Lower leg skin (tissue), 4 donors: ENCODE results near the gene AGPAT4. TPM values are rescaled to one million over a fixed set of nuclear protein-coding genes. Genes with fewer than 3 reads are reported as not detected.
"Not testable (repeated sequence)": the region's sequence is repeated elsewhere in the genome, so short reads cannot be mapped to it uniquely, and the experiment has no call there.

Experiments used
- DNase-seq, 2 donors: peaks; one replicate each; pipeline ENCODE4 v3.0.0-alpha.2; 2019; ENCODE audit warnings: low spot score in 2 of 2
- H3K4me3 ChIP-seq: fragments of 200-600 bp; sonication (generic); 2 replicates; pipeline ENCODE4 v1.5.1; 2017; ENCODE audit warnings: mild to moderate bottlenecking, low read depth; ENCODE audit not compliant: poor library complexity, severe bottlenecking
- CTCF ChIP-seq, 3 donors: fragments of 450-650 bp; IDR thresholded peaks; one replicate each; pipeline ENCODE4 v1.5.1; 2016; ENCODE audit warnings: antibody characterized with exemption in 3 of 3, mild to moderate bottlenecking in 3 of 3, moderate library complexity in 2 of 3
- POLR2A ChIP-seq, 2 donors: fragments of 450-650 bp; IDR thresholded peaks; one replicate each; pipeline ENCODE4 v1.6.1; 2016 to 2017; ENCODE audit warnings: antibody characterized with exemption in 2 of 2, mild to moderate bottlenecking in 1 of 2, moderate library complexity in 1 of 2
- WGBS, 2 donors: methylation state at CpG; one replicate each; pipeline ENCODE4 v1.1.5; 2018; 5-methylcytosine and 5-hydroxymethylcytosine counted together
- intact Hi-C: fragments of 100-400 bp; cut with DNase I; formaldehyde crosslinking; loops from one replicate; pipeline ENCODE4 v1.15.0; 2023; ENCODE audit warnings: low total_unique reads
- total RNA-seq, 4 donors: library from RNA; depleted of rRNA; stranded (reverse); fragments of >200 nt; gene quantifications; one replicate each; pipeline ENCODE4 v1.1.0, GENCODE V29; 2016

AGPAT4 gene
- total RNA-seq, 4 donors from 2014 or later = 0.44 to 2.0 (median 1.2) TPM

- WGBS, 2 donors = 93 to 96% methylated on average over 2 of the region's 2 CpGs
Observed at GRCh38 chr6:161125591-161125990, 148.3 kb downstream of the AGPAT4 start.

GRCh38 chr6:161123319-161123718, 150.5 kb downstream of the AGPAT4 start:
- intact Hi-C loops, H3K4me3 ChIP-seq, DNase-seq: not testable (repeated sequence)

More at GRCh38 chr6:161125591-161125990, 148.3 kb downstream of the AGPAT4 start:
- H3K4me3 ChIP-seq = no peak overlapping the region
- TF ChIP-seq CTCF (IDR thresholded peaks at IDR 0.05) (no peak), POLR2A (IDR thresholded peaks at IDR 0.05) (no peak)
- no peak for DNase-seq
- intact Hi-C loops = no loop called here

- no peak overlapping the region for H3K4me3 ChIP-seq
- no peak for TF ChIP-seq POLR2A (IDR thresholded peaks at IDR 0.05)
- TF ChIP-seq CTCF (IDR thresholded peaks at IDR 0.05) = no peak
- intact Hi-C loops = no loop called here
- WGBS, 2 donors = 95 to 100% methylated on average over 2 of the region's 2 CpGs
- DNase-seq = no peak
Observed at GRCh38 chr6:161117942-161118341, 155.9 kb downstream of the AGPAT4 start.

GRCh38 chr6:161117308-161117707, 156.6 kb downstream of the AGPAT4 start:
- DNase-seq = no peak
- 83% methylated on average over 7 of the region's 7 CpGs for WGBS, 2 donors

GRCh38 chr6:161116554-161116953, 157.3 kb downstream of the AGPAT4 start:
- 97 to 99% methylated on average over 4 of the region's 4 CpGs for WGBS, 2 donors
- DNase-seq = no peak
- H3K4me3 ChIP-seq = no peak overlapping the region
- TF ChIP-seq CTCF (IDR thresholded peaks at IDR 0.05) (no peak), POLR2A (IDR thresholded peaks at IDR 0.05) (no peak)
- intact Hi-C loops = no loop called here

More at GRCh38 chr6:161117308-161117707, 156.6 kb downstream of the AGPAT4 start:
- H3K4me3 ChIP-seq = no peak overlapping the region
- intact Hi-C loops = no loop called here
- TF ChIP-seq CTCF (IDR thresholded peaks at IDR 0.05) (no peak), POLR2A (IDR thresholded peaks at IDR 0.05) (no peak)

- 91 to 94% methylated on average over 3 of the region's 3 CpGs for WGBS, 2 donors
- no peak for DNase-seq
- H3K4me3 ChIP-seq = no peak overlapping the region
- no peak for TF ChIP-seq POLR2A (IDR thresholded peaks at IDR 0.05)
- TF ChIP-seq CTCF (IDR thresholded peaks at IDR 0.05) = no peak
- intact Hi-C loops = no loop called here
Observed at GRCh38 chr6:161115468-161115867, 158.4 kb downstream of the AGPAT4 start.
